Measurements from ENCODE around the gene GJA5.

The GJA5 gene

GRCh38 chr1:147736883-147737282 lies 23.5 kb downstream of the GJA5 start:
- TF ChIP-seq YY1 (IDR thresholded peaks at IDR 0.05; ENCODE audit: low read depth) (no peak), FOXM1 (IDR thresholded peaks at IDR 0.05; ENCODE audit: borderline replicate concordance, low read depth) (no peak), TAF1 (IDR thresholded peaks at IDR 0.05; ENCODE audit: low read depth) (no peak), TCF12 (IDR thresholded peaks at IDR 0.05; ENCODE audit: low read depth) (no peak), CEBPB (IDR thresholded peaks at IDR 0.05) (no peak), EGR1 (IDR thresholded peaks at IDR 0.05) (no peak), RAD21 (IDR thresholded peaks at IDR 0.05; ENCODE audit: low read depth) (no peak), EP300 (IDR thresholded peaks at IDR 0.05; ENCODE audit: borderline replicate concordance) (no peak), NFIC (IDR thresholded peaks at IDR 0.05) (no peak), MAX (IDR thresholded peaks at IDR 0.05) (no peak), REST (IDR thresholded peaks at IDR 0.05; ENCODE audit: low read depth) (no peak), ZBTB7A (IDR thresholded peaks at IDR 0.05; ENCODE audit: low read depth) (no peak), CREB1 (IDR thresholded peaks at IDR 0.05; ENCODE audit: low read depth) (no peak), USF1 (IDR thresholded peaks at IDR 0.05) (no peak), TEAD4 (IDR thresholded peaks at IDR 0.05) (no peak)

- no peak for TF ChIP-seq TEAD4 (IDR thresholded peaks at IDR 0.05)
- no peak for TF ChIP-seq RAD21 (IDR thresholded peaks at IDR 0.05; ENCODE audit: low read depth)
- no peak for TF ChIP-seq NFIC (IDR thresholded peaks at IDR 0.05)
- no peak for TF ChIP-seq CEBPB (IDR thresholded peaks at IDR 0.05)
- TF ChIP-seq REST (IDR thresholded peaks at IDR 0.05; ENCODE audit: low read depth) = no peak
- TF ChIP-seq CREB1 (IDR thresholded peaks at IDR 0.05; ENCODE audit: low read depth) = no peak
- no peak for TF ChIP-seq TAF1 (IDR thresholded peaks at IDR 0.05; ENCODE audit: low read depth)
- no peak for TF ChIP-seq FOXM1 (IDR thresholded peaks at IDR 0.05; ENCODE audit: borderline replicate concordance, low read depth)
- no peak for TF ChIP-seq USF1 (IDR thresholded peaks at IDR 0.05)
- TF ChIP-seq MAX (IDR thresholded peaks at IDR 0.05) = no peak
- TF ChIP-seq EGR1 (IDR thresholded peaks at IDR 0.05) = no peak
- no peak for TF ChIP-seq ZBTB7A (IDR thresholded peaks at IDR 0.05; ENCODE audit: low read depth)
- TF ChIP-seq YY1 (IDR thresholded peaks at IDR 0.05; ENCODE audit: low read depth) = no peak
- no peak for TF ChIP-seq TCF12 (IDR thresholded peaks at IDR 0.05; ENCODE audit: low read depth)
- no peak for TF ChIP-seq EP300 (IDR thresholded peaks at IDR 0.05; ENCODE audit: borderline replicate concordance)
Observed at GRCh38 chr1:147735423-147735822, 25.0 kb downstream of the GJA5 start.

GRCh38 chr1:147729315-147729714 lies 31.1 kb downstream of the GJA5 start:
- TF ChIP-seq TCF12 (IDR thresholded peaks at IDR 0.05; ENCODE audit: low read depth) (no peak), USF1 (IDR thresholded peaks at IDR 0.05) (no peak), FOXM1 (IDR thresholded peaks at IDR 0.05; ENCODE audit: borderline replicate concordance, low read depth) (no peak), TEAD4 (IDR thresholded peaks at IDR 0.05) (no peak), CREB1 (IDR thresholded peaks at IDR 0.05; ENCODE audit: low read depth) (no peak), REST (IDR thresholded peaks at IDR 0.05; ENCODE audit: low read depth) (no peak), EP300 (IDR thresholded peaks at IDR 0.05; ENCODE audit: borderline replicate concordance) (no peak), RAD21 (IDR thresholded peaks at IDR 0.05; ENCODE audit: low read depth) (no peak), NFIC (IDR thresholded peaks at IDR 0.05) (no peak), YY1 (IDR thresholded peaks at IDR 0.05; ENCODE audit: low read depth) (no peak), ZBTB7A (IDR thresholded peaks at IDR 0.05; ENCODE audit: low read depth) (no peak), MAX (IDR thresholded peaks at IDR 0.05) (no peak), TAF1 (IDR thresholded peaks at IDR 0.05; ENCODE audit: low read depth) (no peak), EGR1 (IDR thresholded peaks at IDR 0.05) (no peak), CEBPB (IDR thresholded peaks at IDR 0.05) (no peak)

Data from Ishikawa (cell line).